ENCODE results near the gene SLC22A3. TPM values are rescaled to one million over a fixed set of nuclear protein-coding genes. Genes with fewer than 3 reads are reported as not detected.
"Not testable (repeated sequence)": the region's sequence is repeated elsewhere in the genome, so short reads cannot be mapped to it uniquely, and the experiment has no call there.

Gene SLC22A3, protein sequence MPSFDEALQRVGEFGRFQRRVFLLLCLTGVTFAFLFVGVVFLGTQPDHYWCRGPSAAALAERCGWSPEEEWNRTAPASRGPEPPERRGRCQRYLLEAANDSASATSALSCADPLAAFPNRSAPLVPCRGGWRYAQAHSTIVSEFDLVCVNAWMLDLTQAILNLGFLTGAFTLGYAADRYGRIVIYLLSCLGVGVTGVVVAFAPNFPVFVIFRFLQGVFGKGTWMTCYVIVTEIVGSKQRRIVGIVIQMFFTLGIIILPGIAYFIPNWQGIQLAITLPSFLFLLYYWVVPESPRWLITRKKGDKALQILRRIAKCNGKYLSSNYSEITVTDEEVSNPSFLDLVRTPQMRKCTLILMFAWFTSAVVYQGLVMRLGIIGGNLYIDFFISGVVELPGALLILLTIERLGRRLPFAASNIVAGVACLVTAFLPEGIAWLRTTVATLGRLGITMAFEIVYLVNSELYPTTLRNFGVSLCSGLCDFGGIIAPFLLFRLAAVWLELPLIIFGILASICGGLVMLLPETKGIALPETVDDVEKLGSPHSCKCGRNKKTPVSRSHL
- total RNA-seq, result 41.6 TPM

DNA sequence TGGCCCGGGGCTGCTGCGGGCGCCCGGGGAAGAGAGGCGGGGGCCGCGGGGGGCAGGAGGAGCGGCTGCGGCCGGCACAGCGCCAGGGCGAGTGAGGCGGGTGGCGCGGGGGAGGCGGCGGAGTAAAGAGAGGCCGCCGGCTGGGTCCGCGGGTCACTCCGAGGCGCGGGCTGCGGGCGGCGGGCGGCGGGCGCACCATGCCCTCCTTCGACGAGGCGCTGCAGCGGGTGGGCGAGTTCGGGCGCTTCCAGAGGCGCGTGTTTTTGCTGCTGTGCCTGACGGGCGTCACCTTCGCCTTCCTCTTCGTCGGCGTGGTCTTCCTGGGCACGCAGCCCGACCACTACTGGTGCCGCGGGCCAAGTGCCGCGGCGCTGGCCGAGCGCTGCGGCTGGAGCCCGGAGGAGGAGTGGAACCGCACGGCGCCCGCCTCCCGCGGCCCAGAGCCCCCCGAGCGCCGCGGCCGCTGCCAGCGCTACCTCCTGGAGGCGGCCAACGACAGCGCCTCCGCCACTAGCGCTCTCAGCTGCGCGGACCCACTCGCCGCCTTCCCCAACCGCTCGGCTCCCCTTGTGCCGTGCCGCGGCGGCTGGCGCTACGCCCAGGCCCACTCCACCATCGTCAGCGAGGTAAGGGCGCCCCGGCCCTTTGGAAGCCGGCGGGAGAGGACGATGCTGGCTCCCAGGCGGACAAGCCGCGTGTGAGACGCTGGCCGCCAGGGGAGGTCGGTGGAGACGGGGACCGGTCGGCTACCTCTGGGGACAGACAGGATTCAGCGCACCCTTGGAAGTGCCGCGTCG is at the start of gene SLC22A3:
SLC22A3 (plus strand) TSS at position 156 of the 797 bp plus-strand sequence; CDS start at position 198, 42 bp downstream.
- peak; percentile 57 for DNase-seq

DNA sequence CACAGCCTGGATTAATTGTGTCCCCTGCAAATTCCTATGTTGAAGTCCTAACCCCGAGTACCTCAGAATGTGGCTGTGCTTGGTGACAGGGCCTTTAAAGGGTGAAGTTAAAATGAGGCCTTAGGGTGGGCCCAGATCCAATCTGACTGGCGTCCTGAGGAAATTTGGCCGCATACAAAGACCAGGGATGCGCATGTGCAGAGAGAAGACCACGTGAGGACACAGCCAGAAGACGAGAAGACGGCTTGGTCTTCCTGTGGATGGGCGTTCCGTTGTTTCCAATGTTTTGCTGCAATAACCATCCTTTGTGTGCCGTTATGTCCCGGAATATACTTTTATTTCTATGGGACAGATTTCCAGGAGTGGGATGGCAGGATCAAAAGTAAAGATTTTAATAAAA is 48.6 kb upstream of the SLC22A3 start:
- no peak for DNase-seq

DNA sequence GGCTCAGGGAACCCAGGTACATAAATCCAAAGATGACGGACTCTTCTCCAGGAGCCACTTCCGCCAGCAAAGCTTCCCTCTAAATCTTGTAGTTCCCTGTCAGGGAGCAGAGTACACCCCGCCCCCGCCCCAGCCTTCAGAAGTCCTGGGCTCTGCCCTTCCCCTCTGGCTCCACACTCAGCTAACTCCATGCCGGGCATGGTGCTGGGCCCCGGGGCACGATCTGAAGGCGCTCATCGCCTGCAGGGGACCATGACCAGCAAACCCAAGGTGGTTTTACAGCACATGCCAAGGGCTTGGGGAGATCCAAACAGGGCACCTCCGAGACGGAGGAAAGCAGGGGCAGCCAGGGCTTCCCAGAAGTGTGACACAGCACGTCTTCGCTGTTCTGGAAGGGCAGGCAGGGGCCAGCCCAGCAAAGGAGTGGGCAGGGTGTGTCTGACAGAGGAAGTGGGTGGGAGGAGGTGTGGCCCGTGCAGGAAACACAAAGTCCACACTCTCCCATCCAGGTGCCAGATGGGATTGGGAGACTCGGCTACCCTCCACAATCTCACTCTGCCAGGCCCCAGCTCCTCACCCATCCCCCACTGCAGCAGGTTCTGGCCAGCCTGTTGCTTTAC is 48.0 kb upstream of the SLC22A3 start:
- DNase-seq, result no peak

DNA sequence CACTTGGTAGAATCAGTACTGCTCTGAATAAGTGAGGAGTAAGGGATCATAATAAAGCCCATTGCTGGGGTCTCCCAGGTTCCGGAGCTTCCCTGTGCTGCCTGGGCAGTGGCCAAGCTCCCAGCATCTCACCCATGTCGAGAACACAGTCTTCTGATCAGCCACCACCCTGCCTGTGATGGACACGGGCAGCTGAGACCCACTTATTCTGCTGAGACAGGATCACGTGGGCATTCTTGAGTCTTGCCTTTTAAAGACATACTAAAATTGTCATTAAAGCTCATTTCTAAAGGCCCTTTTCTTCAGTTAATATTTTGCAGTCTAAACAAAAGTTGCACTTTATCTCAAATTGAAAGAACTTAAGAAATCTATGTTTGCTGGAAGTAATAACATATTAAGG is 46.8 kb upstream of the SLC22A3 start:
- peak; percentile 92 for DNase-seq

DNA sequence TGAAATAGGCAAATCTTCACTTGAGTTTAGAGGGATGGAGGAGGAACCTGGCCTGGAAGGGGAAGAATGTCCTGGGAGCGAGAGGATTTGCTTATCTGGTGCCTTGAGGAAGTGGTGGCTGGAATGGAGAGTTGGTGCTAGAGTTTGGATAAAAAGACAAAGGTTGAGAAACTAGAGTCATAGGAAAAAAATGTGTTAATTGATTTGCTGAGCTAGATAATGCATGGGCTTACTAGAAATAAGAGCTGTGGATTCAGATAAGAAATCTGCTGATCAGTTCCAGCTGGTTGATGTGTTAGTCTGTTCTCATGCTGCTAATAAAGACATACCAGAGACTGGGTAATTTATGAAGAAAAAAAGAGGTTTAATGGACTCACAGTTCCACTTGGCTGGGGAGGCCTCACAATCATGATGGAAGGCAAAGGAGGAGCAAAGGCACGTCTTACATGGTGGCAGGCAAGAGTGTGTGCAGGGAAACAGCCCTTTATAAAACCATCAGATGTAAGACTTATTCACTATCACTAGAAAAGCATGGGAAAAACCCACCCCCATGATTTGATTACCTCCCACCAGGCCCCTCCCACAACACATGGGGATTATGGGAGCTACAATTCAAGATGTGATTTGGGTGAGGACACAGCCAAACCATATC is 45.6 kb upstream of the SLC22A3 start:
- DNase-seq, result not testable (repeated sequence)

DNA sequence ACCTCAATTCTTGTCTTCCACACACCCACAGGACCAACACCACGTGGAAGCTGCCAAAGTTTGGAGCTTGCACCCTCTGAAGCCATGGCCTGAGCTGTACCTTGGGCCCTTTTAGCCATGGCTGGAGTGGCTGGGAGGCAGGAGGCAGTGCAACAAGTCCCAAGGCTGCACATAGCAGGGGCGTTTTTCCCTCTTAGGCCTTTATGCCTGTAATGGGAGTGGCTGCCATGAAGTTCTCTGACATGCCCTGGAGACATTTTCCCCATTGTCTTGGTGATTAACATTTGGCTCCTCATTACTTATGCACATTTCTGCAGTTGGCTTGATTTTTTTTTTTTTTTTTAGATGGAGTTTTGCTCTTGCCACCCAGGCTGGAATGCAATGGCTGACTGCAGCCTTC is 44.4 kb upstream of the SLC22A3 start:
- no peak for DNase-seq

DNA sequence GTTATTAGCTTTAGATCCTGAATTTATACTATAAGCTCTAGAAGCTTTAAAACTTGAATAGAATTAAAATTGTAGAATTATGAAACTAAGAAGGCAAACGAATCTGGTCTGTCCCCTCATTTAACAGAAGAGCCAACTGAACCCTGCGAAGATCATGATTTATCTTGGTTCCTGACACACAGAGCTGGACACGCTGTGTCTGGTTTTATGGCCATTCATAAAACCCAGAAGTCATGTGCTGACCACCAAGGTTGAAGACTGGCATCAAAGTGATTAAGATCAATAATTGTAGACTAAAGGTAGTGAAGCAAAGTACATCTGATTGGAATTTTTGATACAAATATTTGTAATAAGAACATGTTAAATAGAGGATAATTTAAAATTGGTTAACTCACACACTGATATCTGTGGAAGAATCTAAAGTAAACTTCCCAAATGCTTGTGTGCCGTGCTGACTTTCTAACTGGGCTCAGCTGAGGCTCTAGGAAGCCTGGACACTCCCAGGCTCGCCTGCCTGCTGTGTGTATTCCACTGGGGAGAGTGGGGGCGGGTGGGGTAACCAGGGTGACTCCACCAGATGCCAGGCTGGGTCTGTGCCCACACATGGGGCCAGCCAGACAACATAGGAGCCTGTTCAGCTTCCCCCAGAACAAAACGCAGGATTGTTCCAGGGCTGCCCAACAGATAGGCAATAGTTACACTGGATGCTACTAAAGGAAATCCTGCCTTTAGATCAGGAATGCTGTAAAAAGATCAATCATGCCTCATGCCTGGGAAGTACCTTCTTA is 42.1 kb upstream of the SLC22A3 start:
- DNase-seq, result peak; percentile 71

DNA sequence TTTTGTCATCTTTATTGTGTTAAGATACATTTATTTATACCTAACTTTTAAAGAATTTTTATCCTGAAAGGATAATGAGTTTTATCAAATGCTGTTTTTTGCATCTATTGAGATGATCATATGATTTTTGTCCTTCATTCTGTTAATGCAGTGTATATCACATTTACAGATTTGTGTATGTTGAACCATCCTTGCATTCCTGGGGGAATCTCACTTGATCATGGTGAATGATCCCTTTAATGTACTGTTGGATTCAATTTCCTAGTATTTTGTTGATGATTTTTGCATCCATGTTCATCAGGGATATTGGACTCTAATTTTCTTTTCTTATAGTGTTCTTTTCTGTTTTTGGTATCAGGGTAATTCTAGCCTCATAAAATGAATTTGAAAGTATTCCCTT is 38.5 kb upstream of the SLC22A3 start:
- no peak for DNase-seq

DNA sequence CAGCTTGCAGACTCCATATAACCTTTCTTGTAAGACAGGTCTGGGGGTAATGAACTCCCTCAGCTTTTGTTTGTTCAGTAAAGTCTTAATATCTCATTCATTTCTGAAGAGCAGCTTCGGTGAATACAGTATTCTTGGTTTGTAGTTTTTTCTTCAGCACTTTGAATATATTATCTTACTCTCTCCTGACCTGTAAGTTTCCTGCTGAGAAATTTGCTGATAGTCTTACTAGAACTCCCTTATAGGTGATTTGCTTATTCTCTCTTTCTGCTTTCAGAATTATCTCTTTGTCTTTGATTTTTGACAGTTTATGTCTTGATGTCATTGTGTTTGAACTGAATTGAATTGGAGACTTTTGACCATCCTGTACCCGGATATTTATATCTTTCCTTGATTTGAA is 35.3 kb upstream of the SLC22A3 start:
- DNase-seq, result no peak

DNA sequence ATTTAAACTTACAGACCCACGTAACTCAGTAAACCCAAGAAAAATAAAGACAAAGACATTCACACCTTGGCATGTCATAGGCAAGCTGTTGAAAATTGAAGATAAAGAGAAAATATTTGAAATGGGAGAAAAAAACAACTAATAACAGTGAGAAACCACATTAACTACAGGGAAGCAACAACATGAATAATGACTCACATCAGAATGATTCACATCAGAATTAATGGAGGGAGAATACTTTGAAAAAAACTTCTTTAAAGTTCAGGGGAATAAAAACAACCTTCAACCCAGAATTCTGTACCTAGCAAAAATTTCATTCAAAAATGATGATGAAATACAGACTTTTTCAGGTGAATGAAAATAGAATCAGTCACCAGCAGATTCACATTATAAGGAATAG is 32.9 kb upstream of the SLC22A3 start:
- no peak for DNase-seq

DNA sequence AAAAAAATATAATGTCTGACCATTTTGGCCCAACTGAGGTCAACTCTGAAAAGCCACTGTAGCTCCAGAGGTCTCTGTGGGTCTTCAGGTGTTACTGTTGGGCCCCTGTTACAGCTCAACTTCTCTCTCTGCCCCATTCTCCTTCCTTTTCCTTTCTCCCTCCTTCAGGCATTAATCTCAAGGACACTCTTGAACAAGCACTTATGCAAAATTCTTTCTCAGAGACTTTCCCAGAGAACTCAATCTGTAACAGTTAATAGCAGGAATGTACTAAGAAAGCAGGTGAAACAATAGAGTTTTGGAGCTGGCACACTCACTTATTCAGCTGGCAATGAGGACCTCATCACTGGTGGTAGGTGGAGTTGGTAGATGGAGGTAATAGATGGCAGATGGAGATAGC is 31.9 kb upstream of the SLC22A3 start:
- no peak for DNase-seq

DNA sequence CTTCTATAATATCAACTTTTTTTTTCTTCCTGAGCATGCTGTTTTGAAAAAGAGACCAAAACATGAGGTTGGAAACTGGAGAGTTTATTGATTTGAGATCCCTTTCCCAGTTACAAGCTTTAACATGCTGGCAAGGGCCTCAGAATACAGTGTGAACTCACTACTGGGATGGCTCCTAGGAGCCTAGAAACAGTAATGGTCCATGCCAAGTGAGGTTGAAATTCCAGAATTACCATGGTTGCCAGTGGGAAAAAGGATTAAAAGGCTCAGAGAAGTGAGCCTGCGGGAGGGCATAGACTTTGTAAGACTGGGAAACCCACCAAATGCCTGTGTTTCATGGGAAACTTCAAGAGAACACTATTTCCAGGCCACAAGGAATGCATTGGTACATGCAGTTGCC is 28.9 kb upstream of the SLC22A3 start:
- peak; percentile 51 for DNase-seq

DNA sequence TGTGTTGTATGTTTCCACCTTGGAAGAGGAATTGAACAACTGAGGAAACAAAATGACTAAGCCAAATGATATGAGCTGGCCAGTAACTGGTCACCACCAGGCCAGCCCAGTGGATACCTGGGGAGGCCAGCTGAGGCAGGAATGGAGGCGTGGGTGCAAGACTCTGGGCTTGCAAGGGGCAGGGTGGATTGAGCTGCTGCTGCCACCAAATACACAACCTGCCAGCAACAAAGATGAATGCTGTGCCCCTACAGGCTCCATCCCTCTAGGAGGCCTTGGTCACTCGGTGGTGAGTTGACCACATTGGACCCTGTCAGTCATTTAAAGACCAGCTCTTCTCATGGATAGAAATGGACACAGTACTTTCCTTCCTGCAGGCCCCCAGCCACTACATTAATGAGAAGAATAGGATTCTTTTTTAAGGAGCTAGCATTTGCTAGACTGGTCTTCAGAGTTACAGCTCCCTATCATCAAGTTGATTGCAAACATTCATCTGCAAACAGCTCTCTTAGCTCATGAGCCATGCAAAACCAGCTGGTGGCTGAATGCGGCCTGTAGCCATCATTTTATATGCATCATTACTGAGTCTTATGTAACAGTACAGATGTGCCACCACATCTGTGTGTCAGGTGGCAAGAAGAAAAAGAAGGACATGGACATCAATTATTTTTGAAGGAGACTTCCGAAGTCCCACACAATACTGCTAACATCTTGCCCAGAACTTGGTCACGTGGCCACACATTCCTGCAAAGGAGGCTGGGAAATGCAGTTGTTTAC is 26.3 kb upstream of the SLC22A3 start:
- peak; percentile 26 for DNase-seq

DNA sequence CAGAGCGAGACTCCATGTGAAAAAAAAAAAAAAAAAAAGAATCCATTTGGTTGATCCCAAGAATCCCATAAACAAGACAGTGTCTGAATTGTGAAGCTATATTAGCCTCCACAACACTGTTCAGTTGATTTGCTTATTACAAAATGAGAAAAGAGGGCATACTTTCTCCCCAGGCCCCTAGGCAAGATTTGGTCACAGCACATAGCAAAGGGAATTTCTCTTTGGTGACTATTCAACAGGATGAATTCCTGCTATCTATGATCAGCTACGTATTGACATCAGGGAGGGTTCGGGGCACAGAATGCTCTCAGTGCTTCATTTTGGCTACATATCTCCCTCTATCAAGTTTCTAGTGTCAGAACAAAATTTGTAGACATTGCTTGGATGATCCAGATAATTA is 20.2 kb upstream of the SLC22A3 start:
- DNase-seq, result no peak

DNA sequence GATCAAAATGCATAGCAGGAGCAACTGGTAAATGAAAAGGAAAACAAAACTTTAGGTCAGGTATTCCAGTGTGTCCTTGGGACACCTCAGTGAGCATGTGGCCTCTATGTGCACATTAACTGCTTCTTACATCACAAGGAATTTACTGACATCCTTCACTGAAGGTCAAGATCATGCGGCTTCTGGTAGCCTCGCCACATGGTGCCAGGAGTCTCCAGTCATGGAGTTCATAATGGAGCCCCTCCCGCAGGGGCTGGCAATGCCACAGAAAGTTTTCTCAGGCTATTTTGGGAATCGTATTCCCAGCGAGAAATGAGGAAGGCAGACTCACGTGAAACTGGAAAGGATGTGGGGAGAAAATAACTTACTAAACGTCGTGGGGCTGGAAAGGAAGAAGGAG is 19.7 kb upstream of the SLC22A3 start:
- DNase-seq, result no peak

DNA sequence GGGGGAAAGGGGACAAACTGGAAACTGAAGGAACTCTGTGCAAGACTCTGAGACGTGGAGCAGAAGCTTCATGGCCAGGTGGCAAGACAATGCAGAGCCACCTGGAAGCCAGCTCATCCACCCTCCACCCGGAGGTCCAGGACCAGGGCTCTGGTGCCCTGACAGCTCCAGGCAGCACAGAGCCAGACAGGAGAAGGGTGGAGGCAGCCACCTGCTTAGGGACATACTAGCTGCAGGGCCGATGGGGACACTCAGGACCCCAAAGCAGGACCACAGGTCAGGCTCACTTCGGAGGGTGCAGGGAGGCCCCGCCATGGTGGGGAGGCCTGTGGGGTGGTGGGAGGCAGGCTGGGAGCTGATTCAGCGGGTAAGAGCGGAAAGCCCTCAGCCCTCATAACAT is 19.0 kb upstream of the SLC22A3 start:
- DNase-seq, result no peak

DNA sequence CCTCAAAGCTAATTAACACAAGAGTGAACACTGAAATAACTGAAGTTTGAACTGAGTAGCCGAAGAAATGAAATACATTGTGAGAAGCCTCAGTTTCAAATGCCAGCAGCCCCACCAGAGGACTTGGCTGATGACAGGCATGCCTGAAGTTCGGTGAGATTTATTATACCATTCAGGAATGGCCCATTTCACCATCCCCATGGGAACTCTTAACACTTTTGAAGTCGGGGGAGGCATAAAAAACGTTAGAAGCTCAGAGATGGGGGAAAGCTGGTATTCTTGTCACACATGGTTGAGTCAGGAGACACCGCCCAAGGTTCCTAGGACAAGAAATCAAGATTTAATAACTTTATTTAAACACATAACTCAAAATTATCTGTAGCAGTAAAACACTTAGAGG is 17.6 kb upstream of the SLC22A3 start:
- no peak for DNase-seq

DNA sequence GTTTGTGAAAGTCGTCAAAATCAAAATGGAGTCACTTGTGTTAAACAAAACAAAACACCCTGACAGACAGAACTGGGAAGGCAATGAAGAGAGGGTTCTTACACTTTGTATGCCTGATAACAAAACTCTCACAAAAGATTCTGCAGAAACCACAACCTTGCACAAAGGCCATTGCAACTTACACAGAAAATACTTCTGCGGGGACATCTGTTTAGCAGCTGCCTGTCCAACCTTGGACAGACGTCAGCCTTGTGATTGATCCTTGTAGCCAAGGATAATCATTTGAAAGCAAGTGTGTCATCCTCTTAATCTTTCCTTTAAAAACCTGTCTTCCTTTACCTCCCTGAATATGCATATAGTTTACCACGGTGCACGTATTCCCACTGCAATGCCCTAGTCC is 17.0 kb upstream of the SLC22A3 start:
- no peak for DNase-seq

DNA sequence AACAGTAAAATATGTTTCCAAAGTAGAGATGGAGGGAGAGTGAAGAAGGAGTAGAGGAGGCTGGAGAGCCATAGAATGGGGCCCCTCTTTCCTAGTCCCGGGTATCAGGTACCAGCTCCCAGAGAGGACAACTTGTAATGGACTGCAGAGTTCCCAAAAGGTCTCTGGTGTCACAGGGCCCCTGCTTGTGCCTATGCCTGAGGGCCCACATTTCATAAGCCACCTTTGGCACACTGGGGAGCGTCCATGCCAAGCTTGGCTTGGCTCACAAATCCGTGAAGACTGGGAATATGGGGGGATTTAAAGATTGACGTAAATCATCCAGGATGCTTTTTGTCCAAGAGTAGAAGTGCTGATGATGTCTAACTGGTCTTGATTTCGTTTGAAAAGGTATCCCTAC is 16.4 kb upstream of the SLC22A3 start:
- no peak for DNase-seq

DNA sequence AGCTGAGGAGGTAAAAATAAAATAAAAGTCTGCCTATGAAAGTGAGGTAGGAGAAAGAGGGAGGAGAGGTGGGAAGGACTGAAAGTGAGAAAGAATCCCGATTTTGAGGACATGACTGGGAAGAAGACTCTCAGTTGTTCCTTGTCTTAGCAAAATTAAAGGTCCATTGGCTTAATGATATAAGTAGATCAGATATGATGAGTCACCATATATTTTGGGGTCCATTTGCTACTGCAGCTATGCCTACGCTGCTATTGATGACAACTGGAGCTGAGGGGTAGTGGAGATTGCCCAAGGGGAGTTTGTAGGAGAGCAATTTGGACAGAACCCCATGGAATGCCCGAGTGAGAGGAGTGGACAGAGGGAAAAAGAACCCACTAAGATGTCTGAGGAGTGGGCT is 15.1 kb upstream of the SLC22A3 start:
- DNase-seq, result no peak

DNA sequence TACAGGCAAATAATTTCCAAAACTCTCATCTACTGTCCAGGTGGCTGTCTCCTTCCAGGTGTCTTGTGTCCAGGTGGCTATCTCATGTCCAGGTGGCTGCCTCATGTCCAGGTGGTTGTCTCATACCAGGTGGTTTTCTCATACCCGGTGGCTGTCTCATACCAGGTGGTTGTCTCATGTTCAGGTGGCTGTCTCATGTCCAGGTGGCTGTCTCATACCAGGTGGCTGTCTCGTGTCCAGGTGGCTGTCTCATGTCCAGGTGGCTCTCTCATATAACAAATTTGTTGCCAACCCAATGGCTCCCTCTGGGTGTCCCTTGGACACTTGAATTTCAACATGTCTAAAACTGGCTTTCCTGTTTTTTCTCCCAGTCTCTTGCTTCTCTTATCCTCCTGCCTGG is 14.3 kb upstream of the SLC22A3 start:
- DNase-seq, result no peak

All from tongue (tissue), 2 donors.